Ishikawa (cell line): ENCODE measurements around the gene HELZ.

Source experiments
- CEBPB ChIP-seq: IDR thresholded peaks from 2 replicates; pipeline ENCODE4 v1.6.1; 2012
- CREB1 ChIP-seq: IDR thresholded peaks from 2 replicates; pipeline ENCODE4 v1.6.1; 2012; ENCODE audit warnings: low read depth
- EGR1 ChIP-seq: IDR thresholded peaks from 2 replicates; pipeline ENCODE4 v1.6.1; 2012
- EP300 ChIP-seq: IDR thresholded peaks from 2 replicates; pipeline ENCODE4 v1.6.1; 2012; ENCODE audit warnings: borderline replicate concordance
- FOXM1 ChIP-seq: IDR thresholded peaks from 2 replicates; pipeline ENCODE4 v1.6.1; 2012; ENCODE audit warnings: low read depth, borderline replicate concordance
- MAX ChIP-seq: IDR thresholded peaks from 2 replicates; pipeline ENCODE4 v1.6.1; 2012
- NFIC ChIP-seq: IDR thresholded peaks from 2 replicates; pipeline ENCODE4 v1.6.1; 2012
- RAD21 ChIP-seq: IDR thresholded peaks from 2 replicates; pipeline ENCODE4 v1.6.1; 2012; ENCODE audit warnings: low read depth
- REST ChIP-seq: IDR thresholded peaks from 2 replicates; pipeline ENCODE4 v1.6.1; 2012; ENCODE audit warnings: low read depth, mild to moderate bottlenecking
- TAF1 ChIP-seq: IDR thresholded peaks from 2 replicates; pipeline ENCODE4 v1.6.1; 2012; ENCODE audit warnings: low read depth, mild to moderate bottlenecking
- TCF12 ChIP-seq: IDR thresholded peaks from 2 replicates; pipeline ENCODE4 v1.6.1; 2012; ENCODE audit warnings: low read depth
- TEAD4 ChIP-seq: IDR thresholded peaks from 2 replicates; pipeline ENCODE4 v1.6.1; 2012
- YY1 ChIP-seq: IDR thresholded peaks from 2 replicates; pipeline ENCODE4 v1.6.1; 2012; ENCODE audit warnings: low read depth
- ZBTB7A ChIP-seq: IDR thresholded peaks from 2 replicates; pipeline ENCODE4 v1.6.1; 2012; ENCODE audit warnings: low read depth
- TF ChIP-seq, protein P1 (sequence below): IDR thresholded peaks from 2 replicates; pipeline ENCODE4 v1.6.1; 2012

Gene HELZ

DNA sequence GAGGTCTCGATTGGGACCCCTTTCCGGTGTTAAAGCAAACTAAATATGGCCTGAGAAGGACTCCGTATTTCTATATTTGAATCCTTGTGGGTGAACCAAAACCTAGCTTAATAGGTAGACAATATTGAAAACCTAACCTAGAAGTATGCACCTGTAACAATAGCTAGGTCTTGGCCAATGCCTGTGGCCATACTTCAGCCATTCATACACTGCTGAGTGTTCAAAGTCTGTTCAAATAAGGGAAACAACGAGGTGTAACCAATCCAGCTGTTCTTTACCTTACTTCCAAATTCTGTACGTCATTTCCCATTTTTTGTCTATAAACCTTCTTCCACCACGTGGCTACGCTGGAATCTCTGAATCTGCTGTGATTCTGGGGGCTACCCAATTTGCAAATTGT, 34.1 kb upstream of the HELZ start:
- TF ChIP-seq CEBPB = no peak
- TF ChIP-seq, protein P1, sequence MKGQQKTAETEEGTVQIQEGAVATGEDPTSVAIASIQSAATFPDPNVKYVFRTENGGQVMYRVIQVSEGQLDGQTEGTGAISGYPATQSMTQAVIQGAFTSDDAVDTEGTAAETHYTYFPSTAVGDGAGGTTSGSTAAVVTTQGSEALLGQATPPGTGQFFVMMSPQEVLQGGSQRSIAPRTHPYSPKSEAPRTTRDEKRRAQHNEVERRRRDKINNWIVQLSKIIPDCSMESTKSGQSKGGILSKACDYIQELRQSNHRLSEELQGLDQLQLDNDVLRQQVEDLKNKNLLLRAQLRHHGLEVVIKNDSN = no peak

DNA sequence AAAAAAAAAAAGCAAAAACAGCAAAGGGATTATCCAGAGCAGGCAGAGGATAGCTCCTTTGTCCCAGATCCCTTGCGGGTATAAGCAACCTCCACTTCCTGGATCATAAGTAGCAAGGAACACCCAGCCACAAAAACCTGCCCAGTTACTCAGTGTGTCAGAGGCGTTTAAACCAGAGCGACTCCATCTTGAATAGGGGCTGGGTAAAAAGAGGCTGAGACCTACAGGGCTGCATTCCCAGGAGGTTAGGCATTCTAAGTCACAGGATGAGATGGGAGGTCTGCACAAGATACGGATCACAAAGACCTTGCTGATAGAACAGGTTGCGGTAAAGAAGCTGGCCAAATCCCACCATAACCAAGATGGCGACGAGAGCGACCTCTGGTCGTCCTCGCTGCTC, 33.4 kb upstream of the HELZ start:
- TF ChIP-seq FOXM1 = no peak
- no peak for TF ChIP-seq EGR1
- TF ChIP-seq TAF1 = no peak
- TF ChIP-seq NFIC = no peak
- TF ChIP-seq, protein P1 = no peak
- TF ChIP-seq REST = no peak
- no peak for TF ChIP-seq MAX
- no peak for TF ChIP-seq CREB1
- no peak for TF ChIP-seq RAD21
- no peak for TF ChIP-seq YY1
- no peak for TF ChIP-seq EP300
- TF ChIP-seq TEAD4 = no peak
- TF ChIP-seq ZBTB7A = no peak
- TF ChIP-seq TCF12 = no peak
- TF ChIP-seq CEBPB = no peak

- TF ChIP-seq RAD21 (peak; percentile 60), ZBTB7A (no peak), REST (no peak)
These were observed 31.1 kb upstream of the HELZ start for GRCh38 chr17:67276075-67276474.

DNA sequence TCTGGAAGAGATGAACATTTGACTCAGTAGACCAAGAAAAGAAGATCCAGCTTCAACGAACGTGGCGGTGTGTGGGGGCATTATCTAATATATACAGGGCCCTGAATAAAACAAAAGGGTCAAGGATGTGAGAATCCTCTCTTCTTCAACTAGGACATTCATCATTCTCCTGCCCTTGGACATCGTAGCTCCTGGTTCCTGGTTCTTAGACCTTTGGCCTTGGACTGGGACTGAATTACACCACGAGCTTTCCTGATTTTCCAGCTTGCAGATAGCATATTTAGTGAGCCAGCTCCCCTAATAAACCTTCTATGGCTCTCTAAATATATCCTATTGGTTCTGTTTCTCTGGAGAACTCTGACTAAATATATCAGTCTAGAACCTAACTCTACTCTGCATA, 29.5 kb upstream of the HELZ start:
- no peak for TF ChIP-seq REST
- TF ChIP-seq TAF1 = no peak
- no peak for TF ChIP-seq CREB1
- TF ChIP-seq EP300 = no peak
- no peak for TF ChIP-seq FOXM1
- TF ChIP-seq TCF12 = no peak
- no peak for TF ChIP-seq NFIC
- no peak for TF ChIP-seq ZBTB7A

GRCh38 chr17:67273900-67274299, 28.9 kb upstream of the HELZ start:
- no peak for TF ChIP-seq EP300
- no peak for TF ChIP-seq FOXM1
- no peak for TF ChIP-seq EGR1

GRCh38 chr17:67272312-67273047, 27.5 kb upstream of the HELZ start:
- TF ChIP-seq TAF1 = no peak
- no peak for TF ChIP-seq MAX
- no peak for TF ChIP-seq REST
- no peak for TF ChIP-seq ZBTB7A
- TF ChIP-seq CREB1 = no peak
- no peak for TF ChIP-seq EP300
- no peak for TF ChIP-seq TCF12
- no peak for TF ChIP-seq EGR1
- TF ChIP-seq TEAD4 = no peak
- TF ChIP-seq NFIC = no peak
- no peak for TF ChIP-seq FOXM1
- TF ChIP-seq CEBPB = no peak
- TF ChIP-seq YY1 = no peak
- TF ChIP-seq, protein P1 = no peak
- no peak for TF ChIP-seq RAD21
